H1 (cell line): ENCODE results near the gene COMT. TPM values are rescaled to one million over a fixed set of nuclear protein-coding genes. Genes with fewer than 3 reads are reported as not detected.

Experiments used
- CTCF ChIA-PET: fragments of 300-600 bp; sonication (Branson Sonifier 250); formaldehyde crosslinking; loops from one replicate; lab custom pipeline; 2021; ENCODE audit not compliant: partially characterized antibody; lab: Charles Lee
- POLR2A ChIA-PET: fragments of 300-600 bp; sonication (Branson Sonifier 250); formaldehyde crosslinking; loops from one replicate; lab custom pipeline; 2021; ENCODE audit warnings: inconsistent platforms; ENCODE audit not compliant: partially characterized antibody; lab: Charles Lee
- DNase-seq, 2 experiments: peaks; one replicate each; pipeline versions ENCODE4 v3.0.0 to v3.0.0-alpha.2; 2010 to 2022; ENCODE audit warnings: low spot score in 2 of 2, low read depth in 1 of 2, mixed read lengths in 1 of 2
- FAIRE-seq: peaks from 2 replicates; lab custom pipeline; 2011; peaks lifted over from hg19 to GRCh38; lab: Jason Lieb, UNC
- H2AFZ ChIP-seq: 2 replicates; pipeline ENCODE4 v1.8.1; 2012; ENCODE audit warnings: low read length, inconsistent platforms
- H2AK5ac ChIP-seq: 2 replicates; pipeline ENCODE4 v1.6.1; 2013; ENCODE audit warnings: low read depth, low read length
- H2BK120ac ChIP-seq: replicated peaks from 2 replicates; pipeline ENCODE3; 2013; ENCODE audit warnings: low read depth, low read length, inconsistent platforms
- H2BK12ac ChIP-seq: 2 replicates; pipeline ENCODE4 v1.6.1; 2013; ENCODE audit warnings: low read depth, low read length
- H2BK15ac ChIP-seq: 2 replicates; pipeline ENCODE4 v1.6.1; 2013; ENCODE audit warnings: low read length
- H2BK20ac ChIP-seq: 2 replicates; pipeline ENCODE4 v1.6.1; 2013; ENCODE audit warnings: low read length
- H2BK5ac ChIP-seq: 2 replicates; pipeline ENCODE4 v1.6.1; 2013; ENCODE audit warnings: low read depth, low read length
- H3K14ac ChIP-seq: 2 replicates; pipeline ENCODE4 v1.6.1; 2013; ENCODE audit warnings: inconsistent platforms; ENCODE audit not compliant: insufficient read length
- H3K18ac ChIP-seq: 2 replicates; pipeline ENCODE4 v1.6.1; 2013; ENCODE audit warnings: low read length; ENCODE audit errors: extremely low read depth
- H3K23ac ChIP-seq: 2 replicates; pipeline ENCODE4 v1.6.1; 2013; ENCODE audit warnings: inconsistent platforms; ENCODE audit not compliant: insufficient read length
- H3K23me2 ChIP-seq: 2 replicates; pipeline ENCODE4 v1.6.1; 2013; ENCODE audit warnings: low read depth, low read length
- H3K27ac ChIP-seq: 2 replicates; pipeline ENCODE4 v1.6.1; 2011; ENCODE audit warnings: low read depth, low read length, inconsistent platforms
- H3K27me3 ChIP-seq, 4 experiments: replicated peaks in 1 of 4; 1 replicate in 1 of 4; 2 replicates in 3 of 4; pipeline versions ENCODE4 v1.6.1 to v1.8.1; 2011 to 2013; ENCODE audit warnings: low read length in 3 of 4, mild to moderate bottlenecking in 3 of 4, inconsistent platforms in 2 of 4, mixed read lengths in 2 of 4, moderate library complexity in 1 of 4; ENCODE audit not compliant: control insufficient read depth in 3 of 4, insufficient read depth in 3 of 4; ENCODE audit errors: extremely low read depth in 1 of 4
- H3K36me3 ChIP-seq, 4 experiments: 2 replicates each; pipeline versions ENCODE4 v1.6.1 to v1.8.1; 2011 to 2013; ENCODE audit warnings: mild to moderate bottlenecking in 4 of 4, low read length in 3 of 4, moderate library complexity in 2 of 4, control low read depth in 1 of 4, inconsistent platforms in 1 of 4; ENCODE audit not compliant: insufficient read depth in 4 of 4, control insufficient read depth in 2 of 4
- H3K4ac ChIP-seq: replicated peaks from 2 replicates; pipeline ENCODE3; 2013; ENCODE audit warnings: low read length, low read depth, mixed read lengths, inconsistent platforms; ENCODE audit not compliant: insufficient read length
- H3K4me1 ChIP-seq, 4 experiments: replicated peaks in 1 of 4; 1 replicate in 1 of 4; 2 replicates in 3 of 4; pipeline versions ENCODE4 v1.6.1 to v1.8.1; 2011 to 2013; ENCODE audit warnings: low read length in 3 of 4, inconsistent platforms in 2 of 4, mixed read lengths in 1 of 4; ENCODE audit not compliant: insufficient read depth in 4 of 4, control insufficient read depth in 3 of 4
- H3K4me2 ChIP-seq, 2 experiments: 2 replicates each; pipeline versions ENCODE4 v1.6.1 to v1.8.1; 2011 to 2013; ENCODE audit warnings: low read depth in 2 of 2, low read length in 2 of 2, control low read depth in 1 of 2, inconsistent platforms in 1 of 2, mild to moderate bottlenecking in 1 of 2; ENCODE audit not compliant: insufficient read depth in 1 of 2
- H3K4me3 ChIP-seq, 4 experiments: fragments of 200-600, 300-600 bp in 1 of 4; sonication (generic), shearing (Covaris generic), sonication (Bioruptor Twin) in 1 of 4; 2 replicates each; pipeline versions ENCODE4 v1.5.1 to v1.8.1; 2011 to 2016; ENCODE audit warnings: low read length in 4 of 4, low read depth in 3 of 4, control low read depth in 2 of 4, inconsistent platforms in 2 of 4, mild to moderate bottlenecking in 2 of 4, mixed read lengths in 1 of 4, moderate library complexity in 1 of 4; ENCODE audit not compliant: insufficient read depth in 2 of 4; ENCODE audit errors: extremely low read depth in 1 of 4
- H3K56ac ChIP-seq: replicated peaks from 2 replicates; pipeline ENCODE3; 2013; ENCODE audit warnings: low read depth, mild to moderate bottlenecking, mixed read lengths, low read length, inconsistent platforms; ENCODE audit not compliant: insufficient read length
- H3K79me1 ChIP-seq: 2 replicates; pipeline ENCODE4 v1.6.1; 2013; ENCODE audit warnings: low read depth, low read length, control low read depth
- H3K79me2 ChIP-seq, 2 experiments: 2 replicates each; pipeline versions ENCODE4 v1.6.1 to v1.8.1; 2012 to 2013; ENCODE audit warnings: low read length in 2 of 2, mild to moderate bottlenecking in 2 of 2, inconsistent platforms in 1 of 2; ENCODE audit not compliant: insufficient read depth in 2 of 2, control insufficient read depth in 1 of 2
- H3K9ac ChIP-seq, 4 experiments: replicated peaks in 1 of 4; 1 replicate in 1 of 4; 2 replicates in 3 of 4; pipeline versions ENCODE4 v1.6.1 to v1.8.1; 2011 to 2013; ENCODE audit warnings: low read depth in 3 of 4, low read length in 3 of 4, control low read depth in 2 of 4, mild to moderate bottlenecking in 2 of 4, moderate library complexity in 2 of 4, inconsistent platforms in 1 of 4; ENCODE audit errors: extremely low read depth in 1 of 4
- H3K9me3 ChIP-seq, 2 experiments: 2 replicates each; pipeline versions ENCODE4 v1.6.1 to v1.8.1; 2012 to 2013; ENCODE audit warnings: mild to moderate bottlenecking in 2 of 2, moderate library complexity in 2 of 2, control low read depth in 1 of 2, inconsistent platforms in 1 of 2, low read depth in 1 of 2, low read length in 1 of 2, mixed read lengths in 1 of 2; ENCODE audit not compliant: insufficient read depth in 2 of 2
- H4K20me1 ChIP-seq, 2 experiments: replicated peaks in 1 of 2; 2 replicates each; pipeline versions ENCODE3 to v1.8.1; 2011 to 2013; ENCODE audit warnings: inconsistent platforms in 2 of 2, low read length in 2 of 2, mild to moderate bottlenecking in 1 of 2; ENCODE audit not compliant: insufficient read depth in 2 of 2, control insufficient read depth in 1 of 2
- H4K5ac ChIP-seq: 2 replicates; pipeline ENCODE4 v1.6.1; 2013; ENCODE audit warnings: low read length, low read depth, mixed read lengths, inconsistent platforms; ENCODE audit not compliant: insufficient read length
- H4K8ac ChIP-seq: 2 replicates; pipeline ENCODE4 v1.8.0; 2013; ENCODE audit warnings: mild to moderate bottlenecking, moderate library complexity, low read length, inconsistent platforms; ENCODE audit not compliant: insufficient read depth; ENCODE audit errors: extremely low read depth
- H4K91ac ChIP-seq: replicated peaks from 2 replicates; pipeline ENCODE3; 2013; ENCODE audit warnings: low read length, mixed read lengths, inconsistent platforms; ENCODE audit not compliant: insufficient read length
- ASH2L ChIP-seq: fragments of 200-600, 300-600 bp; sonication (generic); IDR thresholded peaks from one replicate; pipeline ENCODE4 v1.7.1; 2017; ENCODE audit warnings: low read length
- EGR1 ChIP-seq: IDR thresholded peaks from 2 replicates; pipeline ENCODE4 v1.6.1; 2011; ENCODE audit warnings: low read depth, low read length, borderline replicate concordance
- POLR2AphosphoS5 ChIP-seq: IDR thresholded peaks from 2 replicates; pipeline ENCODE4 v1.6.1; 2011; ENCODE audit warnings: low read depth, low read length
- SIRT6 ChIP-seq: IDR thresholded peaks from one replicate; pipeline ENCODE4 v1.7.1; 2012; ENCODE audit warnings: low read length, inconsistent platforms
- SUZ12 ChIP-seq: fragments of 200-600 bp; sonication (generic); IDR thresholded peaks from 2 replicates; pipeline ENCODE4 v1.6.1; 2012; ENCODE audit warnings: mild to moderate bottlenecking, inconsistent platforms, low read length, moderate library complexity, mixed read lengths
- TAF1 ChIP-seq: IDR thresholded peaks from 2 replicates; pipeline ENCODE4 v1.6.1; 2011; ENCODE audit warnings: mild to moderate bottlenecking, low read depth, low read length
- WGBS, 2 experiments: shearing (Covaris generic) in 1 of 2; methylation state at CpG; one replicate each; pipeline versions ENCODE4 v1.1.6 to v1.1.7; 2013 to 2015; ENCODE audit warnings: low lambda C conversion rate in 2 of 2, mixed read lengths in 2 of 2, inconsistent platforms in 1 of 2, low coverage in 1 of 2, missing lambda C conversion rate in 1 of 2; ENCODE audit not compliant: insufficient replicate concordance in 2 of 2, insufficient coverage in 1 of 2, insufficient read length in 1 of 2; ENCODE audit errors: extremely low coverage in 1 of 2, missing lambda C conversion rate in 1 of 2; 5-methylcytosine and 5-hydroxymethylcytosine counted together
- polyA plus RNA-seq, 7 experiments: library from polyadenylated mRNA; depleted of rRNA in 3 of 7; stranded (reverse) in 5 of 7; unstranded in 2 of 7; fragments of >200 nt in 5 of 7; fragments of 200-250 nt in 2 of 7; gene quantifications; 1 replicate in 5 of 7; 2 replicates in 1 of 7; 4 replicates in 1 of 7; pipeline versions ENCODE4 v1.2.1 to v1.2.3, GENCODE V29; 2011 to 2013; ENCODE audit warnings: missing spikeins in 2 of 7, mixed read lengths in 2 of 7
- total RNA-seq: library from RNA; stranded (reverse); fragmentation: NEBNext Ultra II Directional; extraction: Animal tissue kit (Norgen Biotek cat#: 25700); gene quantifications from 2 replicates; pipeline ENCODE4 v1.2.1, GENCODE V29; 2021
- TF ChIP-seq, protein P1 (sequence below): IDR thresholded peaks from 2 replicates; pipeline ENCODE4 v1.6.1; 2011; ENCODE audit warnings: low read length, improper control_type of control experiment
- TF ChIP-seq, protein P2 (sequence below): IDR thresholded peaks from 2 replicates; pipeline ENCODE4 v1.6.1; 2012; ENCODE audit warnings: inconsistent platforms

The COMT gene
- total and polyA plus RNA-seq, 2 of the 8 experiments (the other 6 are each of a cell fraction or from before 2014, with no cell fraction given) = 15.2 to 33.7 TPM

DNA sequence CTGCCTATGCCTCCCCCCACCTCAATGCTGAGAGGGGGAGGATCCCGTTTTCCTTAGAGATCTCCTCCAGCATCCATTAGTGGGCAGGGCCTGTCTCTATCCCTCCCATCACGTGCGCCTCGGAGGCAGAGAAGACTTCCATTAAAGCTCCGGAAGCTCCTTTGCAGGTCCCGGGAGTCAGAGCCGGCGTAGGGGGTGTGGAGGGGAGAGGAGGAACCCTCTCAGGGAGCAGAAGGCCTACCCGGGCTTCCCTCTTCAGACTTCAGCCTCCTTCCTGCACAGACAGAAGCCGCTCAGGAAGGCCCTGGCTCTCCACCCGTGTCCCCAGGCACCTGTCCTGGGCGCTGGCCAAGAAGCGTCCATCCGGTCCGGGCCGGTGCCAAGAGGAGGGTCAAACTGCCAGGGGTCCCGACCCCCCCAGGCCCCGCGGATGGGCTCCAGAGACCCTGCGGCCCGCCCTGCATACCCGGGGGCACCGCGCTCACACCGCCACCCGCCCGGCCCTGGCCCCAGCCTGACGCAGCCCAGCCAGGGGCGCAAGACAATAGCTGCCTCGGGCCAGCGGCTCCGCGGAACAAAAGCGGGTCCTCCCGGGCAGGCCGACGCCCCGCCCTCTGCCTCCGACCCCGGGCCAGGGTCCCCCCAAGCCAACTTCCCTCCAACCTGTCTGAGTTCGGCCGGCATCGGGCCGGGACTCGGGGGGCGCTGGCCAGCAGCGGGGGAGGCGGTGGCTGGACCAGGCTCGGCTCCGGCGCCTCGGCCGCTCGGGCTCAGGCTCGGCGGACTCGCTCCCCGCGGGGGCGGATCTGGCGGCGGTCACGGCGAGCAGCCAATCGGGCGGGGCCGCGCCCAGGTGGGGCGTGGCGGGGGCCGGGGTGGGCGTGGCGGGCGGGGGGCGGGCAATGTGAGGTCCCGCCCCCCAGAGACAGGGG, 45.1 kb downstream of the COMT start:
- Histone ChIP-seq H2BK5ac (no peak overlapping the region; the same call in 1 of the 2 replicates), H3K23me2 (peaks cover 4% of the 10 kb centered on the region; the same call in 1 of the 2 replicates), H2BK15ac (0 out of 2 replicates have a peak overlapping the region, but pooled peaks have one; percentile 40), H3K27ac (peak overlapping the region; percentile 57; the same call in 1 of the 2 replicates), H2AK5ac (peak overlapping the region; percentile 66; the same call in 1 of the 2 replicates), H3K79me2 (peaks cover 0 to 8% of the 10 kb centered on the region in 2 experiments; a peak in 1 of 4 replicates), H3K9ac (peak overlapping the region; percentile 53 to 91 (median 71); a peak in 6 of 7 replicates), H2BK120ac (no peak overlapping the region), H3K4me1 (peaks cover 0 to 17% (median 11%) of the 10 kb centered on the region in 4 experiments; a peak in 5 of 7 replicates), H3K9me3 (no peaks in the 10 kb centered on the region), H3K56ac (no peak overlapping the region), H3K23ac (no peak overlapping the region), H3K4me2 (peak overlapping the region; percentile 89), H3K4ac (no peak overlapping the region), H3K36me3 (peaks cover 0 to under 1% (median under 1%) of the 10 kb centered on the region in 4 experiments; a peak in 1 of 8 replicates), H4K91ac (peak overlapping the region; percentile 52), H3K4me3 (peak overlapping the region; percentile 74 to 88 (median 82)), H2BK20ac (no peak overlapping the region), H4K5ac (peak overlapping the region; percentile 42), H2AFZ (no peak overlapping the region), H4K20me1 (peaks cover 9 to 22% of the 10 kb centered on the region in 2 experiments), H3K14ac (no peak overlapping the region), H3K18ac (peak overlapping the region; percentile 53; the same call in 1 of the 2 replicates), H3K79me1 (peaks cover 24% of the 10 kb centered on the region), H2BK12ac (no peak overlapping the region; the same call in 1 of the 2 replicates), H3K27me3 (no peaks in the 10 kb centered on the region), H4K8ac (peak overlapping the region; percentile 90)
- peak in 1 of 2 experiments; percentile 89 for DNase-seq
- POLR2A ChIA-PET = interaction anchor here (0.7 to 2.7 kb wide), 11 partner anchors 9 to 137 kb away, joined by 3 to 13 read pairs (median 5); partner anchors contain the start of gene TANGO2
- FAIRE-seq = peak; percentile 42
- CTCF ChIA-PET = interaction anchor here (0.7 to 5.6 kb wide), 7 partner anchors 10 to 220 kb away, joined by 3 to 58 read pairs (median 3); no protein-coding TSS in a partner anchor
- 2% methylated on average over 43 of the region's 76 CpGs; no CpG with 5 or more reads in 1 of the 2 experiments for WGBS, 2 experiments
- TF ChIP-seq TAF1 (0 out of 2 replicates have a peak, but pooled peaks have one; percentile 44), SIRT6 (no peak), EGR1 (peak; percentile 73; the same call in 1 of the 2 replicates), ASH2L (peak; percentile 47), SUZ12 (no peak), POLR2AphosphoS5 (peak; percentile 54; the same call in 1 of the 2 replicates)
- TF ChIP-seq, protein P1, sequence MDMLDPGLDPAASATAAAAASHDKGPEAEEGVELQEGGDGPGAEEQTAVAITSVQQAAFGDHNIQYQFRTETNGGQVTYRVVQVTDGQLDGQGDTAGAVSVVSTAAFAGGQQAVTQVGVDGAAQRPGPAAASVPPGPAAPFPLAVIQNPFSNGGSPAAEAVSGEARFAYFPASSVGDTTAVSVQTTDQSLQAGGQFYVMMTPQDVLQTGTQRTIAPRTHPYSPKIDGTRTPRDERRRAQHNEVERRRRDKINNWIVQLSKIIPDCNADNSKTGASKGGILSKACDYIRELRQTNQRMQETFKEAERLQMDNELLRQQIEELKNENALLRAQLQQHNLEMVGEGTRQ = peak; percentile 80
- TF ChIP-seq, protein P2, sequence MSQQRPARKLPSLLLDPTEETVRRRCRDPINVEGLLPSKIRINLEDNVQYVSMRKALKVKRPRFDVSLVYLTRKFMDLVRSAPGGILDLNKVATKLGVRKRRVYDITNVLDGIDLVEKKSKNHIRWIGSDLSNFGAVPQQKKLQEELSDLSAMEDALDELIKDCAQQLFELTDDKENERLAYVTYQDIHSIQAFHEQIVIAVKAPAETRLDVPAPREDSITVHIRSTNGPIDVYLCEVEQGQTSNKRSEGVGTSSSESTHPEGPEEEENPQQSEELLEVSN = no peak
